ENCODE data around the gene UTP15.

DNA sequence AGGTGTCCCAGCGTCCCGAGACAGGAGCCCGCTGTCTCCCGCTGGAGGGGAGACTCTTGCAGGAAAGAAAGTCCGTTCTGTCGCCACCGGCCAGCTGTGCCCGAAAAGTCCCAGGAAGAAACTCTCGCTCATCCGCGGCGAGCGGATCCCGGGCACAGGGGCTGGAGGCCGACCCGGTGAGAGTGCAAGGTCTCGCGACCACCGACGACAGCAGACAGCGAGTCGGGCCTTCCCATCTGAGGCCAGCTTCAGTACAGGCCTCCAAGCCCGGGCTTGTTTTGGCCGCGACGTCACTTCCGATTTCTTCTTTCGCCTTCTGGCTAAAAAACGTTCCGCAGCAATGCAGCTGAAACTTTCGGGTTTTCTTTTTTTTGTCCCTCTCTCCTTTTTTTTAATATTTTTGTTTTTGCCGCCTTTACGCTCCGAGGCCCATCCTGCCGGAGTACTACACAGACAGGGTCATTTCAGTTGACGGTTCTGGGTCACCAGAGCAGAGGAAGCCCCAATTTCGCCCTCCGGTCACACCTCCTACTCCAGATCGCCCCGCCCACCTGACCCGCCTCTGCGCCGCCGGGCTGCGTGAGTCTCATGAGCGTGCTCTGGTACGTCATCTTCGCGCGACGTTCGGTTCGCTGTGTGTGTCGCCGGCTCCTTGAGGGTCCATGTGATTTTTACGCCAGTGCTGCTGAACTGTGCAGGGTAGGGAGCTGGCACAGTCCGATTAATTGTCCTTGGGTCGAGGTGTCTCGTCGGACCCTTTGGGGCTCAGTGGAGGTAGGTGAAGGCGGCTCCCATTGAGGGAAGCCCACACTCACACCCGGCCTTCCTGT lies at the start of gene UTP15, which contains the start of gene ANKRA2:
- TF ChIP-seq CTCF (IDR thresholded peaks at IDR 0.05): no peak
- no peak for TF ChIP-seq ZFX (IDR thresholded peaks at IDR 0.05; ENCODE audit: borderline replicate concordance)

Measured in 22Rv1 (cell line).